Measurements from ENCODE around the gene TFIP11. TPM values are rescaled to one million over a fixed set of nuclear protein-coding genes. Genes with fewer than 3 reads are reported as not detected.

Gene TFIP11
- total and polyA plus RNA-seq, 2 donors from 2014 or later: 26.7 to 34.2 TPM

GRCh38 chr22:26461188-26461810 is 51.0 kb downstream of the TFIP11 start:
- DNase-seq: peak in 4 of 5 donors; percentile 52 to 72 (median 66)
- Histone ChIP-seq H3K4me1 (ENCODE audit: control insufficient read depth in 2 of 3, insufficient read depth in 2 of 3, low read depth in 1 of 3, low read length in 3 of 3) (peaks cover 0 to 15% (median 10%) of the 10 kb centered on the region in 3 donors), H3K4me3 (ENCODE audit: low read length in 3 of 3) (no peak overlapping the region), H3K36me3 (ENCODE audit: control insufficient read depth in 2 of 3, insufficient read depth in 3 of 3, low read length in 3 of 3) (peaks cover 14 to 47% (median 43%) of the 10 kb centered on the region in 3 donors), H3K27ac (ENCODE audit: low read depth in 2 of 2, low read length in 2 of 2) (no peak overlapping the region), H3K9ac (ENCODE audit: low read length in 3 of 3) (no peak overlapping the region), H3K9me3 (ENCODE audit: control insufficient read depth in 2 of 3, insufficient read depth in 1 of 3, low read length in 3 of 3) (no peaks in the 10 kb centered on the region), H3K27me3 (ENCODE audit: control insufficient read depth, insufficient read depth, low read length) (no peaks in the 10 kb centered on the region)
- no peak for FAIRE-seq
- peak; percentile 71 for TF ChIP-seq CTCF (IDR thresholded peaks at IDR 0.05; ENCODE audit: borderline replicate concordance, extremely low read depth, insufficient read depth)
- intact Hi-C loops (cut with DNase I): no loop called here

GRCh38 chr22:26460202-26460601 is 52.1 kb downstream of the TFIP11 start:
- no peak overlapping the region for H3K4me3 ChIP-seq (ENCODE audit: low read length in 3 of 3)
- DNase-seq: no peak
- no peak overlapping the region for H3K27ac ChIP-seq (ENCODE audit: low read depth in 2 of 2, low read length in 2 of 2)
- FAIRE-seq: no peak
- no peaks in the 10 kb centered on the region for H3K27me3 ChIP-seq (ENCODE audit: control insufficient read depth, insufficient read depth, low read length)
- peaks cover 0 to 15% (median 10%) of the 10 kb centered on the region in 3 donors for H3K4me1 ChIP-seq (ENCODE audit: control insufficient read depth in 2 of 3, insufficient read depth in 2 of 3, low read depth in 1 of 3, low read length in 3 of 3)
- no peaks in the 10 kb centered on the region for H3K9me3 ChIP-seq (ENCODE audit: control insufficient read depth in 2 of 3, insufficient read depth in 1 of 3, low read length in 3 of 3)
- peaks cover 11 to 41% (median 32%) of the 10 kb centered on the region in 3 donors for H3K36me3 ChIP-seq (ENCODE audit: control insufficient read depth in 2 of 3, insufficient read depth in 3 of 3, low read length in 3 of 3)
- TF ChIP-seq CTCF (IDR thresholded peaks at IDR 0.05; ENCODE audit: borderline replicate concordance, extremely low read depth, insufficient read depth): no peak
- H3K9ac ChIP-seq (ENCODE audit: low read length in 3 of 3): no peak overlapping the region
- intact Hi-C loops (cut with DNase I): no loop called here

- intact Hi-C loops (cut with DNase I): no loop called here
- FAIRE-seq: no peak
- Histone ChIP-seq H3K4me1 (ENCODE audit: control insufficient read depth in 2 of 3, insufficient read depth in 2 of 3, low read depth in 1 of 3, low read length in 3 of 3) (peaks cover 0 to 6% (median 2%) of the 10 kb centered on the region in 3 donors), H3K27ac (ENCODE audit: low read depth in 2 of 2, low read length in 2 of 2) (no peak overlapping the region), H3K4me3 (ENCODE audit: low read length in 3 of 3) (no peak overlapping the region), H3K9ac (ENCODE audit: low read length in 3 of 3) (no peak overlapping the region), H3K27me3 (ENCODE audit: control insufficient read depth, insufficient read depth, low read length) (no peaks in the 10 kb centered on the region), H3K36me3 (ENCODE audit: control insufficient read depth in 2 of 3, insufficient read depth in 3 of 3, low read length in 3 of 3) (peaks cover 4 to 48% (median 28%) of the 10 kb centered on the region in 3 donors), H3K9me3 (ENCODE audit: control insufficient read depth in 2 of 3, insufficient read depth in 1 of 3, low read length in 3 of 3) (no peaks in the 10 kb centered on the region)
- no peak for DNase-seq
- no peak for TF ChIP-seq CTCF (IDR thresholded peaks at IDR 0.05; ENCODE audit: borderline replicate concordance, extremely low read depth, insufficient read depth)
Observed at GRCh38 chr22:26457661-26458272, 54.5 kb downstream of the TFIP11 start.

Measured in kidney (tissue), 14 donors.